BJ (cell line): Measurements from ENCODE around the gene QRICH1. TPM values are rescaled to one million over a fixed set of nuclear protein-coding genes. Genes with fewer than 3 reads are reported as not detected.

ENCODE experiments used
- CTCF ChIA-PET: fragments of 350-600 bp; formaldehyde crosslinking; extraction: SDS; loops from one replicate; lab custom pipeline; 2021; ENCODE audit warnings: antibody characterized with exemption, inconsistent platforms; lab: Yijun Ruan, JAX
- POLR2A ChIA-PET: fragments of 300-600 bp; sonication (Branson Sonifier 250); formaldehyde crosslinking; extraction: SDS; loops from one replicate; lab custom pipeline; 2021; ENCODE audit warnings: antibody characterized with exemption; lab: Charles Lee
- DNase-seq: peaks from one replicate; pipeline ENCODE4 v3.0.0-alpha.2; 2011; ENCODE audit warnings: low read depth
- H3K27me3 ChIP-seq: 2 replicates; pipeline ENCODE4 v1.6.0; 2011; ENCODE audit warnings: low read length; ENCODE audit not compliant: control insufficient read depth, insufficient read depth
- H3K36me3 ChIP-seq: 2 replicates; pipeline ENCODE4 v1.5.1; 2011; ENCODE audit warnings: low read length; ENCODE audit not compliant: control insufficient read depth, insufficient read depth
- H3K4me3 ChIP-seq: 2 replicates; pipeline ENCODE4 v1.5.1; 2011; ENCODE audit warnings: low read depth, mild to moderate bottlenecking, control low read depth, low read length
- polyA plus RNA-seq: library from polyadenylated mRNA; depleted of rRNA; stranded (reverse); fragments of >200 nt; gene quantifications from 2 replicates; pipeline ENCODE4 v1.2.3, GENCODE V29; 2011; rRNA removed
- small RNA-seq: library from RNA; depleted of rRNA; stranded (forward); fragments of <200 nt; gene quantifications from one replicate; pipeline ENCODE3, GENCODE V24; 2012; ENCODE audit warnings: low replicate concordance, low read depth; ENCODE audit not compliant: insufficient read length
- TF ChIP-seq, protein P1 (sequence below): IDR thresholded peaks from 2 replicates; pipeline ENCODE4 v1.5.1; 2011; ENCODE audit warnings: low read depth, mild to moderate bottlenecking, control low read depth, inconsistent platforms, low read length, moderate library complexity; ENCODE audit not compliant: insufficient read depth

Gene QRICH1
- polyA plus RNA-seq, 1 experiment, result 77.3 TPM

DNA sequence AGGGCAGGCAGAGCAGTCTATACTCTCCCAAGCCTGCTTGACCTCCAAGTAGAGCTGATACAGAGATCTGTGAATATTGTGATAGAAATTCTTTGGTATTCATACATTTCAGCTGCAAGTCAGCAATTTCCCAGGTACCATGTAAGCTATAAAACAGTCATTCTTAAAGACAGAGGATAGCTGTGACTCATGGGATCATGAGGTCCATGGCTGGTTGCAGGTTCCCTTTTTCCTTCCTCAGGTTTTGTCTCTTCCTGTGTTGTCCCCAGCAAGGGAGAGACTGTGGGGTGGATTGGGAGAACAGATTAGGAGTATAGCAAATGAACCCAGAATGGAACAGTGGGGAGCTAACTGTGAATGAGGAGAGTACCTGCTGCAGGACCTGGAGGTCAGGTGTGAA is 109.2 kb downstream of the QRICH1 start:
- Histone ChIP-seq H3K4me3 (no peak overlapping the region), H3K27me3 (no peaks in the 10 kb centered on the region), H3K36me3 (peaks cover 22% of the 10 kb centered on the region)
- ChIA-PET POLR2A (no interaction called here), CTCF (no interaction called here)
- no peak for DNase-seq
- TF ChIP-seq, protein P1, sequence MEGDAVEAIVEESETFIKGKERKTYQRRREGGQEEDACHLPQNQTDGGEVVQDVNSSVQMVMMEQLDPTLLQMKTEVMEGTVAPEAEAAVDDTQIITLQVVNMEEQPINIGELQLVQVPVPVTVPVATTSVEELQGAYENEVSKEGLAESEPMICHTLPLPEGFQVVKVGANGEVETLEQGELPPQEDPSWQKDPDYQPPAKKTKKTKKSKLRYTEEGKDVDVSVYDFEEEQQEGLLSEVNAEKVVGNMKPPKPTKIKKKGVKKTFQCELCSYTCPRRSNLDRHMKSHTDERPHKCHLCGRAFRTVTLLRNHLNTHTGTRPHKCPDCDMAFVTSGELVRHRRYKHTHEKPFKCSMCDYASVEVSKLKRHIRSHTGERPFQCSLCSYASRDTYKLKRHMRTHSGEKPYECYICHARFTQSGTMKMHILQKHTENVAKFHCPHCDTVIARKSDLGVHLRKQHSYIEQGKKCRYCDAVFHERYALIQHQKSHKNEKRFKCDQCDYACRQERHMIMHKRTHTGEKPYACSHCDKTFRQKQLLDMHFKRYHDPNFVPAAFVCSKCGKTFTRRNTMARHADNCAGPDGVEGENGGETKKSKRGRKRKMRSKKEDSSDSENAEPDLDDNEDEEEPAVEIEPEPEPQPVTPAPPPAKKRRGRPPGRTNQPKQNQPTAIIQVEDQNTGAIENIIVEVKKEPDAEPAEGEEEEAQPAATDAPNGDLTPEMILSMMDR, result no peak

DNA sequence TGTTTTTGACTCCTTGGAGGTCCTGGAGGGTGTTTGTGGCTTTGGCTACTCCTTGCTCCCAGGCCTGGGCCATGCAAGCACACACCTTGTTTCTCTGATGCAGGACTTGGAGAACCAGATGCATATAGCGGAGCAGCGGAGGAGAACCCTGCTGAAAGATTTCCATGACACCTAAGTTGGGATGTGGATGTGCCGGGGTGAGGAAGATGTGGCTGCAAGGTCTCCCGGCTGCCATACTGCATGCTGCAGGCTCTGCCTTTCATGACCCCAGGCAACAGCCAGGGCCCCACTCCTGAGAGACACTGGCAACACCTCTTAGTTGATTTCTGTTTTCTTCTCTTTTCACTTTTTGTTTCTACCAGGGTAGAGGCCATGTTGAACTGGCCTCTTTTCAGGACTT is 110.8 kb downstream of the QRICH1 start:
- TF ChIP-seq, protein P1, result no peak
- no peak overlapping the region for H3K4me3 ChIP-seq
- DNase-seq, result no peak
- ChIA-PET CTCF (no interaction called here), POLR2A (no interaction called here)
- H3K27me3 ChIP-seq, result no peaks in the 10 kb centered on the region
- peaks cover 29% of the 10 kb centered on the region for H3K36me3 ChIP-seq

DNA sequence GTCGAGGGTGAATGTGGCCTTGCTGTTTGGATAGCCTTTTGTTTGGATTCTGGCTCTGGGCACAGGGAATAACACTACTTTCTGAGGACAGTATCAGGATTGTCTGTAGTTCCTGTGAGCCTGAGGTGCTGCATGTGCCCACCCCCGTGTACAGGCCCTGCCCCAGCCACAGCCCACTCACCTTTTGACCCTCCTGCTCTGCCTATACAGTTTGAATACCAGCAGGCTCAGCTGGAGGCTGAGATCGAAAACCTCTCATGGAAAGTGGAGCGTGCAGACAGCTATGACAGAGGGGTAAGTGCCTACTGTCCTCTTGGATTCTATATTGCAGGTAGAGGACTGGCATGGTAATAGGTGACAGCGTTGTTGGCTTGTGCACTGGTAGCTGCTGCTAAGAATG is 111.2 kb downstream of the QRICH1 start:
- CTCF ChIA-PET, result no interaction called here
- no peaks in the 10 kb centered on the region for H3K27me3 ChIP-seq
- no peak for DNase-seq
- TF ChIP-seq, protein P1, result no peak
- POLR2A ChIA-PET, result no interaction called here
- no peak overlapping the region for H3K4me3 ChIP-seq
- peaks cover 29% of the 10 kb centered on the region for H3K36me3 ChIP-seq

DNA sequence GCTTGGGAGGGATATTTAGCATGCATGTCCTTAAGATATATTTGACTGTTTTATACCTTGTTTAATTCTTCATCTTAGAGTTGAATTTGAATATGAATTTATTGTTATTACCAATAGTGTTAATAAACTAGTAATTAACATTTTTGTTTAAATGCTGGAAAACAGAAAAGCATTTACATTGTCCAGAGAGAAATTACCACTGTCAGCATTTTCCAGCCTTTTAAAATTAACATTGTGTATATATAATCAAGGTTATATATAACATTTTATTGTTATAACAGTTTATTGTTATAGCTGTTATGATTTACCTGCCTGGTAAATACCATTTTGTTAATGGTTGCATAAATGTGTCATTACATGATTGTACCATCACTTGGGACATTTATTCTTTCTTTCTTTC is 111.9 kb downstream of the QRICH1 start:
- TF ChIP-seq, protein P1, result no peak
- Histone ChIP-seq H3K27me3 (no peaks in the 10 kb centered on the region), H3K36me3 (peaks cover 32% of the 10 kb centered on the region), H3K4me3 (no peak overlapping the region)
- no peak for DNase-seq
- ChIA-PET CTCF (no interaction called here), POLR2A (no interaction called here)

DNA sequence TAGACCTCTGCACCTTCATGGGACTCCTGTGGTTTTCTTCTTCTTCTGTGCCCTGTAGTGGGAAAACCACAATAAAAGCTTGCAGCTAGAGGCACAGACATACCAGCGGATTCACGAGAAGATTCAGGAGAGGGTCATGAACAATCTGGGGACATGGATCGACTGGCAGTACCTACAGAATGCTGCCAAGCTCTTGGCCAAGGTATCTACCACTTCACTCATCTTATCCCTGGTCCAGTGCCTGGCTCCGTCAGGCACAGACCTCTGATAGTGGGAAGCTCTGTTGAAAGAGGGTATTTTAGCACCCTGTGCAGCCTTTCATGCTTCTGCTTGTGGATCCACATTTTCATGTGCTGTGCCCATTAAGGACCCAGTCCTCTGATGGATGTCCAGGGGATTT is 113.6 kb downstream of the QRICH1 start:
- CTCF ChIA-PET, result interaction anchor here (1.3 kb wide), 1 partner anchor 8 kb away, joined by 4 read pairs; no protein-coding TSS in a partner anchor
- Histone ChIP-seq H3K36me3 (peaks cover 30% of the 10 kb centered on the region), H3K27me3 (no peaks in the 10 kb centered on the region), H3K4me3 (no peak overlapping the region)
- TF ChIP-seq, protein P1, result no peak
- POLR2A ChIA-PET, result no interaction called here
- no peak for DNase-seq

Small RNAs within 50 kb of the gene (small RNA-seq; reads per million reads assigned to genes)
- gene MIR191 (18,023 reads per million, percentile 99 among the genes with 10 or more reads in this experiment), gene MIR425 (2,037 reads per million, percentile 97 among the genes with 10 or more reads in this experiment), gene RN7SL182P (not detected)

Other genes starting within 250 kb of the QRICH1 start
- gene PRKAR2A, start 246.2 kb downstream of the QRICH1 start, polyA plus RNA-seq, result 9.0 and 15.3 TPM in 2 replicates
- 20.4 and 30.2 TPM in 2 replicates for gene SLC25A20, start 195.2 kb downstream of the QRICH1 start, polyA plus RNA-seq
- gene ARIH2, start 175.2 kb downstream of the QRICH1 start, polyA plus RNA-seq, result 72.6 and 96.7 TPM in 2 replicates
- 25.8 and 38.4 TPM in 2 replicates for gene P4HTM, start 103.8 kb downstream of the QRICH1 start, polyA plus RNA-seq
- 100 and 164 TPM in 2 replicates for gene WDR6, start 86.7 kb downstream of the QRICH1 start, polyA plus RNA-seq
- gene DALRD3, start 75.5 kb downstream of the QRICH1 start, polyA plus RNA-seq, result 46.8 and 59.6 TPM in 2 replicates
- gene NDUFAF3, start 72.0 kb downstream of the QRICH1 start, polyA plus RNA-seq, result 65.1 and 89.5 TPM in 2 replicates
- gene IMPDH2, start 64.7 kb downstream of the QRICH1 start, polyA plus RNA-seq, result 280 and 395 TPM in 2 replicates
- 221 and 339 TPM in 2 replicates for gene QARS1, start 10.7 kb upstream of the QRICH1 start, polyA plus RNA-seq
- 32.9 and 54.6 TPM in 2 replicates for gene USP19, start 26.8 kb upstream of the QRICH1 start, polyA plus RNA-seq
- gene LAMB2, start 39.0 kb upstream of the QRICH1 start, polyA plus RNA-seq, result 967 and 1,544 TPM in 2 replicates
- 23.1 and 33.3 TPM in 2 replicates for gene CCDC71, start 72.3 kb upstream of the QRICH1 start, polyA plus RNA-seq
- 33.8 and 47.8 TPM in 2 replicates for gene KLHDC8B, start 77.5 kb upstream of the QRICH1 start, polyA plus RNA-seq
- gene C3orf62, start 183.2 kb upstream of the QRICH1 start, polyA plus RNA-seq, result 2.1 TPM in 2 replicates
- gene USP4, start 246.0 kb upstream of the QRICH1 start, polyA plus RNA-seq, result 63.5 and 72.7 TPM in 2 replicates